GM12878 (cell line): ENCODE data around the gene SLC4A2. TPM values are rescaled to one million over a fixed set of nuclear protein-coding genes. Genes with fewer than 3 reads are reported as not detected.

Source experiments
- ATAC-seq: fragments of 200-7000 bp; cut with Tn5 transposase; 3 replicates; pipeline ENCODE4 v1.9.1; 2020; ENCODE audit warnings: mild to moderate bottlenecking, moderate library complexity
- BruUV-seq: library from RNA; stranded (reverse); fragments of 400-500 nt; replicated peaks from 2 replicates; lab custom pipeline; 2021; lab: Mats Ljungman, UMichigan
- CTCF ChIA-PET: fragments of 300-600 bp; sonication (Branson Sonifier 250); formaldehyde crosslinking; extraction: SDS; loops from one replicate; lab custom pipeline; 2021; ENCODE audit warnings: inconsistent platforms; lab: Yijun Ruan, JAX
- POLR2A ChIA-PET: fragments of 350-600 bp; formaldehyde crosslinking; extraction: SDS; loops from one replicate; lab custom pipeline; 2021; ENCODE audit warnings: inconsistent platforms; lab: Charles Lee
- RAD21 ChIA-PET: fragments of 300-600 bp; sonication (Branson Sonifier 250); formaldehyde crosslinking; loops from one replicate; lab custom pipeline; 2023; ENCODE audit warnings: antibody characterized with exemption; ENCODE audit not compliant: unreplicated experiment; lab: Charles Lee
- SMC1A ChIA-PET: fragments of 300-600 bp; sonication (Branson Sonifier 250); formaldehyde crosslinking; loops from one replicate; lab custom pipeline; 2023; ENCODE audit not compliant: unreplicated experiment, uncharacterized antibody; lab: Charles Lee
- DNase-seq: peaks from one replicate; pipeline ENCODE4 v3.0.0-alpha.2; 2011; ENCODE audit warnings: low read depth, low spot score
- FAIRE-seq: peaks from 3 replicates; lab custom pipeline; 2011; peaks lifted over from hg19 to GRCh38; lab: Jason Lieb, UNC
- H2AFZ ChIP-seq: 2 replicates; pipeline ENCODE4 v1.6.0; 2011; ENCODE audit warnings: low read depth, low read length, control low read depth; ENCODE audit not compliant: control insufficient read depth
- H3K27ac ChIP-seq: 2 replicates; pipeline ENCODE4 v1.5.1; 2011; ENCODE audit warnings: control low read depth; ENCODE audit not compliant: control insufficient read depth, insufficient read depth
- H3K27me3 ChIP-seq, 2 experiments: replicated peaks in 1 of 2; 2 replicates each; pipeline versions ENCODE4 v1.6.0 to v1.6.1; 2011; ENCODE audit warnings: low read length in 1 of 2; ENCODE audit not compliant: control insufficient read depth in 2 of 2, insufficient read depth in 2 of 2
- H3K36me3 ChIP-seq, 2 experiments: 2 replicates each; pipeline ENCODE4 v1.5.1; 2011; ENCODE audit warnings: low read length in 1 of 2; ENCODE audit not compliant: control insufficient read depth in 2 of 2, insufficient read depth in 2 of 2
- H3K4me1 ChIP-seq: 2 replicates; pipeline ENCODE4 v1.6.1; 2011; ENCODE audit warnings: mild to moderate bottlenecking, low read length, moderate library complexity, mixed read lengths; ENCODE audit not compliant: control insufficient read depth, insufficient read depth
- H3K4me2 ChIP-seq: 2 replicates; pipeline ENCODE4 v1.6.0; 2011; ENCODE audit warnings: control low read depth; ENCODE audit not compliant: control insufficient read depth, insufficient read depth
- H3K4me3 ChIP-seq: fragments of 200-600 bp; sonication (generic); 2 replicates; pipeline ENCODE4 v1.5.1; 2016
- H3K79me2 ChIP-seq: 2 replicates; pipeline ENCODE4 v1.6.0; 2011; ENCODE audit warnings: low read length; ENCODE audit not compliant: control insufficient read depth, insufficient read depth
- H3K9ac ChIP-seq: 2 replicates; pipeline ENCODE4 v1.8.0; 2011; ENCODE audit warnings: low read length, control low read depth, mixed read lengths; ENCODE audit not compliant: control insufficient read depth, insufficient read depth
- H3K9me3 ChIP-seq: replicated peaks from 3 replicates; pipeline ENCODE4 v1.5.1; 2011; ENCODE audit warnings: mild to moderate bottlenecking, low read length; ENCODE audit not compliant: control insufficient read depth, insufficient read depth
- H4K20me1 ChIP-seq: 2 replicates; pipeline ENCODE4 v1.6.0; 2011; ENCODE audit not compliant: control insufficient read depth, insufficient read depth
- CBFB ChIP-seq: IDR thresholded peaks from 2 replicates; pipeline ENCODE4 v1.6.1; 2016; ENCODE audit warnings: antibody characterized with exemption, low read depth
- CHD1 ChIP-seq: IDR thresholded peaks from 2 replicates; pipeline ENCODE4 v1.6.1; 2012; ENCODE audit warnings: low read depth, low read length, improper control_type of control experiment
- E2F4 ChIP-seq: IDR thresholded peaks from 2 replicates; pipeline ENCODE4 v1.6.1; 2012; ENCODE audit warnings: low read depth, low read length, improper control_type of control experiment
- EED ChIP-seq: sonication (generic); IDR thresholded peaks from 2 replicates; pipeline ENCODE4 v1.6.1; 2016; ENCODE audit warnings: antibody characterized with exemption, low read depth
- IRF4 ChIP-seq: IDR thresholded peaks from 2 replicates; pipeline ENCODE4 v1.6.1; 2011; ENCODE audit warnings: low read depth, low read length
- KDM1A ChIP-seq: fragments of 200-600 bp; sonication (generic); IDR thresholded peaks from 2 replicates; pipeline ENCODE4 v1.6.1; 2016; ENCODE audit warnings: borderline replicate concordance
- MEF2A ChIP-seq: IDR thresholded peaks from 2 replicates; pipeline ENCODE4 v1.6.1; 2011; ENCODE audit warnings: low read depth, mild to moderate bottlenecking, low read length, moderate library complexity; ENCODE audit not compliant: insufficient read depth
- NFYA ChIP-seq: IDR thresholded peaks from 2 replicates; pipeline ENCODE4 v1.6.1; 2011; ENCODE audit warnings: low read depth, mild to moderate bottlenecking, low read length, improper control_type of control experiment, borderline replicate concordance
- SUPT20H ChIP-seq: IDR thresholded peaks from 2 replicates; pipeline ENCODE4 v1.6.1; 2011; ENCODE audit warnings: low read depth, mild to moderate bottlenecking, low read length, moderate library complexity, borderline replicate concordance; ENCODE audit not compliant: control insufficient read depth
- TCF3 ChIP-seq: IDR thresholded peaks from 2 replicates; pipeline ENCODE4 v1.6.1; 2012; ENCODE audit warnings: low read depth, mild to moderate bottlenecking, low read length, borderline replicate concordance; ENCODE audit not compliant: insufficient read depth
- USF2 ChIP-seq: IDR thresholded peaks from 2 replicates; pipeline ENCODE4 v1.6.1; 2011; ENCODE audit warnings: low read depth, low read length, improper control_type of control experiment, borderline replicate concordance
- WGBS: methylation state at CpG from one replicate; pipeline ENCODE4 v1.1.6; 2016; ENCODE audit warnings: low lambda C conversion rate; ENCODE audit not compliant: insufficient replicate concordance, insufficient coverage; ENCODE audit errors: missing lambda C conversion rate; 5-methylcytosine and 5-hydroxymethylcytosine counted together
- in situ Hi-C: fragments of 300-500 bp; cut with MboI; formaldehyde crosslinking; loops from 9 replicates; pipeline ENCODE4 v1.14.3; 2018; ENCODE audit warnings: mixed read lengths
- intact Hi-C: fragments of 100-400 bp; cut with micrococcal nuclease; formaldehyde crosslinking; loops from one replicate; pipeline ENCODE4 v1.14.2; 2022; ENCODE audit not compliant: unreplicated experiment
- polyA plus RNA-seq, 11 experiments: library from polyadenylated mRNA; depleted of rRNA in 4 of 11; unstranded in 6 of 11; stranded (reverse) in 5 of 11; fragments of >200 nt; fragmentation: Nextera tagmentation in 4 of 11; fragmentation: Illumina TruSeq in 1 of 11; extraction: Ambion mirVana in 4 of 11; extraction: Trizol in 1 of 11; gene quantifications; 1 replicate in 1 of 11; 2 replicates in 10 of 11; pipeline versions ENCODE4 v1.2.1 to v1.2.3, GENCODE V29; 2011 to 2016; ENCODE audit warnings: inconsistent platforms in 2 of 11, missing spikeins in 2 of 11, low read depth in 1 of 11
- total RNA-seq, 4 experiments: library from RNA; depleted of rRNA in 3 of 4; stranded (reverse); fragments of >200 nt in 3 of 4; fragmentation: Illumina TruSeq in 1 of 4; extraction: Trizol in 1 of 4; gene quantifications; 2 replicates each; pipeline versions ENCODE4 v1.2.1 to v1.2.3, GENCODE V29; 2013 to 2021

Gene SLC4A2
- total and polyA plus RNA-seq, 10 of the 15 experiments (the other 5 are each of a cell fraction or from before 2014, with no cell fraction given) = 2.7 to 78.6 (median 30.1) TPM

- ChIA-PET SMC1A (no interaction called here), CTCF (no interaction called here), RAD21 (no interaction called here), POLR2A (no interaction called here)
- BruUV-seq = no TSS peak
- no peaks in the 10 kb centered on the region for H3K27me3 ChIP-seq
- no peaks in the 10 kb centered on the region for H3K4me1 ChIP-seq
- DNase-seq (no peak), FAIRE-seq (no peak), ATAC-seq (no peak)
- peaks cover 0 to 11% of the 10 kb centered on the region in 2 experiments; a peak in 2 of 4 replicates for H3K36me3 ChIP-seq
- no peak overlapping the region for H3K4me3 ChIP-seq
- H3K79me2 ChIP-seq = no peaks in the 10 kb centered on the region; the same call in none of the 2 replicates
- intact Hi-C loops = loop anchor here (5.0 kb wide), 1 partner anchor 102 kb away; no protein-coding TSS in a partner anchor
- H3K27ac ChIP-seq = no peak overlapping the region
- no peak overlapping the region for H3K9ac ChIP-seq
- TF ChIP-seq CBFB (no peak), TCF3 (no peak), EED (no peak), SUPT20H (no peak), NFYA (no peak), USF2 (no peak), MEF2A (no peak), E2F4 (no peak), CHD1 (no peak), IRF4 (no peak), KDM1A (no peak)
- 52% methylated on average over 65 of the region's 101 CpGs for WGBS
- no peak overlapping the region for H2AFZ ChIP-seq
- no peaks in the 10 kb centered on the region for H3K9me3 ChIP-seq
- peaks cover 3% of the 10 kb centered on the region; the same call in 1 of the 2 replicates for H4K20me1 ChIP-seq
- in situ Hi-C loops = no loop called here
- H3K4me2 ChIP-seq = no peak overlapping the region
Observed at GRCh38 chr7:151114151-151115090, 55.0 kb downstream of the SLC4A2 start.
